Measurements from ENCODE around the gene SERINC4.
"Not testable (repeated sequence)": the region's sequence is repeated elsewhere in the genome, so short reads cannot be mapped to it uniquely, and the experiment has no call there.

Gene SERINC4

DNA sequence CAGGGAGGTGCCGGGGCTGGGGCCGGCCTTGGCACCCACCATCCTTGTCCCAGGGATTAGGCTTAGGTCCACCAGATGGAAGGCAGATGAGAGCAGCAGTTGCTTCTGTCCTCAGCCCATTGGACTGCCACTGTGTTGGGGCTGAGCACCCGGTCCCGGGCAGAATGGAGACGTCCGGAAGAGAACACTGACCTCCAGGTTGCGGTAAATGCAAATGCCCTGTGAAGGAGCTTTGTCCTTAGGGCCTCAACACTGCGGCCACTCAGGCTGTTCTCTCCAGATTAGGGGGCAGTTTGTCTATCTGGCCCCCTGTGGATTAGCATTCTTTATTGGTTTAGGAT, at the start of gene SERINC4:
SERINC4 (minus strand) TSS at position 276 of the 341 bp plus-strand sequence; CDS start at position 42, 234 bp downstream.
- in situ Hi-C loops (cut with HindIII; ENCODE audit: low pct_ligation_motif_present, low pct_unique_long_range_greater_than_20kb, low sequenced_read_pairs) = no loop called here
- DNase-seq = no peak

DNA sequence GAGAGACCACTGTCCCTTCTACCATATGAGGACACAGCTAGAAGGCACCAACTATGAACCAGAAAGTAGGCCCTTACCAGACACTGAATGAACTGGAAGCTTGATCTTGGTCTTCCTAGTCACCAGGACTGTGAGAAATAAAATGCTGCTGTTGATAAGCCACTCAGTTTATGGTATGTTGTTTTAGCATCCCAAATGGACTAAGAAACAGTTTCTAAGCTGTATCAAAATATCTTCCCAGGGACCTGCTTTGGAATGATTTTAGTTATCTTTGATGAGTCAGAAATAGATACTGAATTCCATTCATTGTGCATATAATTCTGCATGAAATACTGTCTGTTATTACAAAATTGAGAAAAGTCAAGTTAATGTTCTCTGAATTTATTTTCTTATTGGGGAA, 45.4 kb upstream of the SERINC4 start:
- in situ Hi-C loops (cut with HindIII; ENCODE audit: low pct_ligation_motif_present, low pct_unique_long_range_greater_than_20kb, low sequenced_read_pairs) = no loop called here
- DNase-seq = no peak

GRCh38 chr15:43832485-43832884, 32.5 kb upstream of the SERINC4 start:
- in situ Hi-C loops (cut with HindIII; ENCODE audit: low pct_ligation_motif_present, low pct_unique_long_range_greater_than_20kb, low sequenced_read_pairs); DNase-seq: not testable (repeated sequence)

- in situ Hi-C loops (cut with HindIII; ENCODE audit: low pct_ligation_motif_present, low pct_unique_long_range_greater_than_20kb, low sequenced_read_pairs) = not testable (repeated sequence)
Measured at GRCh38 chr15:43831519-43832052, 31.6 kb upstream of the SERINC4 start.

DNA sequence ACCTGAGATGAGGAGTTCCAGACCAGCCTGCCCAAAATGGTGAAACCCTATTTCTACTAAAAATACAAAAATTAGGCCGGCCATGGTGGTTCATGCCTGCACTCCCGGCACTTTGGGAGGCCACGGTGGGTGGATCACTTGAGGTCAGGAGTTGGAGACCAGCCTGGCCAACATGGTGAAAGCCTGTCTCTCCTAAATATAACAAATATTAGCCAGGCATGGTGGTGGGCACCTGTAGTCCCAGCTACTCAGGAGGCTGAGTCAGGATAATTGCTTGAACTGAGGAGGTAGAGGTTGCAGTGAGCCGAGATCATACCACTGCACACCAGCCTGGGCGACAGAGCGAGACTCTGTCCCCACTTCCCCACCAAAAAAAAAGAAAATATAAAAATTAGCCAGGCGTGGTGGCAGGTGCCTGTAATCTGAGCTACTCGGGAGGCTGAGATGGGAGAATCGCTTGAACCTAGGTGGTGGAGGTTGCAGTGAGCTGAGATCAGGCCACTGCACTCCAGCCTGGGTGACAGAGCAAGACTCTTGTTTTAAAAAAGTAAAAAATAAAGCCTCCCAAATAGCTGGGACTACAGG, 30.8 kb upstream of the SERINC4 start:
- DNase-seq; in situ Hi-C loops (cut with HindIII; ENCODE audit: low pct_ligation_motif_present, low pct_unique_long_range_greater_than_20kb, low sequenced_read_pairs): not testable (repeated sequence)

More at GRCh38 chr15:43831519-43832052, 31.6 kb upstream of the SERINC4 start:
- DNase-seq = not testable (repeated sequence)

- DNase-seq; in situ Hi-C loops (cut with HindIII; ENCODE audit: low pct_ligation_motif_present, low pct_unique_long_range_greater_than_20kb, low sequenced_read_pairs): not testable (repeated sequence)
Measured at GRCh38 chr15:43829951-43830540, 30.0 kb upstream of the SERINC4 start.

DNA sequence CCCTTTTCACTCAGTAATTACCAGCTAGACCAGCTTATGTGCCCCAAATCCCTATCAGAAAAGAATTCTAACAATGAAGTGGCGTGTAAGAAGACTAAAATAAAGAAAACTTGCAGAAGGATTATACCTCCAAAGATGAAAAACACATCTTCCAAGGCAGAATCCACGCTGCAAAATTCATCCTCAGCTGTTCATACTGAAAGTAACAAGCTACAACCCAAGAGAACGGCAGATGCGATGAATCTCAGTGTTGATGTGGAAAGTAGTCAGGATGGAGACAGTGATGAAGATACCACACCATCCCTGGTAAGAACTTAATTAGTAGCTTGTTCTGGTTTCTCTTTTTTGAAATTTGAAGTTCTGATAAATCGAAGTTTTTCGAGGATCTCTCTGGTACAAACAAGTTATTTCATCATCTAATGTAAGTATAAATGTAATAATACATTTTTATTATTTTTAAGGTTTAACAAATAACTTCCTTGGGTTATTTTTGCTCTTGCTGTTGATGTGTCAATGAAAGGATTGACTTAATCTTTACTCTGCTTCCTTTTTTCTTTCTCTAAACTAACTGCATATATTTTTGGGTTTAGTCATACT, 28.1 kb upstream of the SERINC4 start:
- in situ Hi-C loops (cut with HindIII; ENCODE audit: low pct_ligation_motif_present, low pct_unique_long_range_greater_than_20kb, low sequenced_read_pairs) = no loop called here
- no peak for DNase-seq

DNA sequence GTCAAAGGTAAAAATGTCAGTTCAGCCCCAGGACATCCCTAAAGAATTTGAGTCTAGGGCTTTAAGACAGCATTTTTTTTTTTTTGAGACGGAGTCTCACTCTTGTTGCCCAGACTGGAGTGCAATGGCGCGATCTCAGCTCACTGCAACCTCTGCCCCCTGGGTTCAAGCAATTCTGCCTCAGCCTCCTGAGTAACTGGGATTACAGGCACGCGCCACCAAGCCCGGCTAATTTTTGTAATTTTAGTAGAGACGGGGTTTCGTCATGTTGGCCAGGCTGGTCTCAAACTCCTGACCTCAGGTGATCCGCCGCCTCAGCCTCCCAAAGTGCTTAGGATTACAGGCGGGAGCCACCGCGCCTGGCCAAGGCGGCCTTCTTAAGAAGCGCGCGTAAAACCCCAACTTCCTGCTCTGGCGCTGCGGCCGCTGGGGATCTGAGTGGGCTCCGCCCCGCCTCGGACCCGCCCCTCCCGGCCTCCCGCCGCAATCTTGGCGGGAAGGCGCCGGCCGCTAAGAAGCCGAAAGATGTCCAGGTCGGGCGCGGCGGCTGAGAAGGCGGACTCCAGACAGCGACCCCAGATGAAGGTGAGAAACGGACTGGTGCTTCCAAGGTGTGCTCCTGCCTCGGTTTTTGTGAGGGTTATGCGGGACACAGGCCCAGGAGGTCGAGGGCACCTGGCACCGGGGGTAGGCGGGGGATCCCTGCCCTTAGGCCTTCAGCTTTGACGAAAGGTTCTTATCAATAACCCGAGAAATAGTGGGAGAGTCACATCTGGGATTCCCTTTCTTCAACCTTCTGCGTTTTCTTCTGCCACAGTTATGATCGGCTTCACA, 26.7 kb upstream of the SERINC4 start, which contains the start of gene WDR76:
WDR76 (plus strand) TSS at position 495 of the 834 bp plus-strand sequence; CDS start at position 526, 31 bp downstream.
- peak; percentile 87 for DNase-seq
- in situ Hi-C loops (cut with HindIII; ENCODE audit: low pct_ligation_motif_present, low pct_unique_long_range_greater_than_20kb, low sequenced_read_pairs) = no loop called here

DNA sequence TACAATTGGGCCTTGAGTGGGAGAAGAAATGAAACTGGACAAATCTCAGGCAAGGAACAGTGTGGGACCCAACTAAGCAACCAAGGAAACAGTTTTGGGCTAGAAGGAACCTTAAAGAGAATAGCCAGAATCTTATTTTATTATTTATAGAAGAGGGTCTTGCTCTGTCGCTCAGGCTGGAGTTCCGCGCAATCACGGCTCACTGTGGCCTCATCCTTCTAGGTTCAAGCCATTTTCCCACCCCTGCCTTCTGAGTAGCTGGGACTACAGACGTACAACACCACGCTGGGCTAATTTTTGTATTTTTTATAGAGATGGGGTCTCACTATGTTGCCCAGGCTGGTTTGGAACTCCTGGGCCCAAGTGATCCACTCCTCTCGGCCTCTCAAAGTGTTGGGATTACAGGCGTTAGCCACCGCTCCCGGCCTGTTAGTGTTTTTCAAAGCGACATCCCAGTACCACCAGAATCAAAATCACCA, 26.0 kb upstream of the SERINC4 start:
- no peak for DNase-seq
- in situ Hi-C loops (cut with HindIII; ENCODE audit: low pct_ligation_motif_present, low pct_unique_long_range_greater_than_20kb, low sequenced_read_pairs) = no loop called here

DNA sequence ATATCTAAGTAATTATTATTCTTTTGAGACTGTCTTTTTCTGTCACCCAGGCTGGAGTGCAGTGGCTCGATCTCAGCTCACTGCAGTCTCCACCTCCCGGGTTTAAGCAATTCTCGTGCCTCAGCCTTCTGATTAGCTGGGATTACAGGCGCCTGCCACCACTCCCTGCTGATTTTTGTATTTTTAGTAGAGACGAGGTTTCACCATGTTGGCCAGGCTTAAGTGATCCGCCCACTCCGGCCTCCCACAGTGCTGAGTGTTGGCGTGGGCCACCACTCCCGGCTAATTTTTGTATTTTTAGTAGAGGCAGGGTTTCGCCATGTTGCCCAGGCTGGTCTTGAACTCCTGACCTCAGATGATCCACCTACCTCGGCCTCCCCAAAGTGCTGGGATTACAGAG, 25.3 kb upstream of the SERINC4 start:
- in situ Hi-C loops (cut with HindIII; ENCODE audit: low pct_ligation_motif_present, low pct_unique_long_range_greater_than_20kb, low sequenced_read_pairs) = not testable (repeated sequence)

GRCh38 chr15:43824302-43825246, 24.6 kb upstream of the SERINC4 start, which contains the start of gene MFAP1:
TSS of gene MFAP1 (minus strand) at chr15:43824690. CDS start at chr15:43824569, 121 bp downstream.
- peak; percentile 95 for DNase-seq
- in situ Hi-C loops (cut with HindIII; ENCODE audit: low pct_ligation_motif_present, low pct_unique_long_range_greater_than_20kb, low sequenced_read_pairs) = no loop called here

More for the DNA sequence above, 25.3 kb upstream of the SERINC4 start:
- DNase-seq = not testable (repeated sequence)

GRCh38 chr15:43821505-43821904, 21.5 kb upstream of the SERINC4 start:
- in situ Hi-C loops (cut with HindIII; ENCODE audit: low pct_ligation_motif_present, low pct_unique_long_range_greater_than_20kb, low sequenced_read_pairs) = no loop called here
- DNase-seq = no peak

- in situ Hi-C loops (cut with HindIII; ENCODE audit: low pct_ligation_motif_present, low pct_unique_long_range_greater_than_20kb, low sequenced_read_pairs); DNase-seq: not testable (repeated sequence)
Measured at GRCh38 chr15:43815064-43815463, 15.0 kb upstream of the SERINC4 start.

GRCh38 chr15:43808960-43809678, 9.1 kb upstream of the SERINC4 start:
- in situ Hi-C loops (cut with HindIII; ENCODE audit: low pct_ligation_motif_present, low pct_unique_long_range_greater_than_20kb, low sequenced_read_pairs) = no loop called here
- DNase-seq = no peak

DNA sequence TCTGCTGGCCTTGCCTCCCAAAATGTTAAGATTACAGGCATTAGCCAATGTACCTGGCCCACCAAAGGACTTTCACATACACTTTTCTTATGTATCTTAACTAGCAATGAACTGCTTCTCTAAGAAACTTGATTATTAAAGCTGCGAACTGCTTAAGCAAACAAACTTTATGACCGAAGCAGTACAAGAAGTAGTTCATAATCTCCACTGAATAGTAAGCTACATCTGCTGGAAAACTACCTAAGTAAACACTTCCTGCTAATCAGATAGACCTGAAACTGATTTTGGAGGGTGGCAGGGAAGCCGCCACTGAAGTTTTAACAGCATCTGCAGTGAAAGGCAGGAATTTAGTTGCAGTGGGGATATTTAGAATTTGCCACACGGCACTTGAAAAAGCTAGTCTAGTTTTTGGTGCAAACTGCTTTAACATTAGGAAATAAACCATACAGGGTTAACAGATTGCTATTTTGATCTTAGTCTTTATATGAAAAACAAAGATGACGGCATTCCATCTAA, 8.5 kb upstream of the SERINC4 start:
- in situ Hi-C loops (cut with HindIII; ENCODE audit: low pct_ligation_motif_present, low pct_unique_long_range_greater_than_20kb, low sequenced_read_pairs) = no loop called here
- no peak for DNase-seq

DNA sequence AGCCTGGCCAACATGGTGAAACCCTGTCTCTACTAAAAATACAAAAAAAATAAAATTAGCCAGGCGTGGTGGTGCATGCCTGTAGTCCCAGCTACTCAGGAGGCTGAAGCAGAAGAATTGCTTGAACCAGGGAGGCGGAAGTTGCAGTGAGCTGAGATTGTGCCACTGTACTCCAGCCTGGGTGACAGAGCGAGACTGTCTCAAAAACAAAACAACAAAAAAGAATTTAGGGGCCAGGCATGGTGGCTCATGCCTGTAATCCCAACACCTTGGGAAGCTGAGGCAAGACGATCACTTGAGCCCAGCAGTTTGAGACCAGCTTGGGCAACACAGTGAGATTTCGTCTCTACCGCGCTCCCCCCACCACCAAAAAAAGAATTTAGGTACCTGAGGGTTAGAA, 2.7 kb upstream of the SERINC4 start:
- DNase-seq; in situ Hi-C loops (cut with HindIII; ENCODE audit: low pct_ligation_motif_present, low pct_unique_long_range_greater_than_20kb, low sequenced_read_pairs): not testable (repeated sequence)
